Ammon's horn (tissue), 1 donor: ENCODE data around the gene CROT.

Experiments
- DNase-seq: peaks from one replicate; pipeline ENCODE4 v3.0.0-alpha.2; 2016; ENCODE audit warnings: low spot score

Gene CROT

GRCh38 chr7:87416682-87417587, 71.5 kb downstream of the CROT start:
- peak; percentile 85 for DNase-seq

- DNase-seq, result no peak
Measured at GRCh38 chr7:87420173-87420572, 74.7 kb downstream of the CROT start.

GRCh38 chr7:87424075-87424474, 78.6 kb downstream of the CROT start:
- no peak for DNase-seq

DNA sequence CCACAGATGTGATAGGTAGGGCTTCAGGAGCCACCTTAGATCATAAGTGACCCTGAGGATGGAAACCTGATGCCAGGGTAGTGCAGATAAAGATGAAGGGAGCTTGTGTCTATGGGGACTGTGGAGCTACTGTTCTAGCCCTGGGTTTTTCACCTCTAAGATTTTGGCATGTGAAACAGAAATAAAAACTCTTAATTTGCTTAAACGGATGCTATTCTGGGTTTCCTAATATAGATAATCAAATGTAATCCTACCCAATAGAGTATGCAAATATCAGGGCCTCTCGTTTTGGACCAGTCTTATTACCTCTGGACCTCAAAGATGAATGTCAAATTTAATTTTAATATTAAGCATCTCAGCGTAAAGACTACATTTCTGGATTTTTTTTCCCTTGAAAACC, 80.7 kb downstream of the CROT start:
- no peak for DNase-seq

GRCh38 chr7:87427288-87427687, 81.8 kb downstream of the CROT start:
- DNase-seq, result peak; percentile 33

GRCh38 chr7:87432536-87432935, 87.1 kb downstream of the CROT start:
- DNase-seq, result no peak

DNA sequence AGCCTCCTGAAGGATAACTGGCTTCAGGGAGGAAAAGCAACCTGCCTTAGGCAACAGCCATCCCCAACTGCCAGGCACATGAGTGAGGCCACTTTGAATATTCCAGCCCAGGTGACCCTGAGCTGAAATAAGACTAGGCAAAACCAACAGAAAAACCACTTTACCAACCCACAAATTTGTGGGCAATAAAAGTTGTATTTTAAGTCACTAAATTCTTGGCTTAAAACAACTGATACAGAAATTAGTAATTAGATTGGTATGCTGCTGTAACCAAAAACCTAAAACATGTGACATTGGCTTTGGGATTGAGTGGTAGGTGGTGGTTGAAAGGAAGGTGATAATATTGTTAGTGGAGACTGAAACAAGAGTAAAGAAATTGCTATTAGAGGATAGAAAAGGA, 90.1 kb downstream of the CROT start:
- DNase-seq, result no peak

- no peak for DNase-seq
Measured at GRCh38 chr7:87445897-87446296, 100.4 kb downstream of the CROT start.

GRCh38 chr7:87447116-87447635, 101.7 kb downstream of the CROT start:
- no peak for DNase-seq

- no peak for DNase-seq
Measured at GRCh38 chr7:87448388-87448787, 102.9 kb downstream of the CROT start.
